H1 (cell line): ENCODE measurements around the gene DCDC2B. TPM values are rescaled to one million over a fixed set of nuclear protein-coding genes. Genes with fewer than 3 reads are reported as not detected.

Experiments used
- CTCF ChIA-PET: fragments of 300-600 bp; sonication (Branson Sonifier 250); formaldehyde crosslinking; loops from one replicate; lab custom pipeline; 2021; ENCODE audit not compliant: partially characterized antibody; lab: Charles Lee
- POLR2A ChIA-PET: fragments of 300-600 bp; sonication (Branson Sonifier 250); formaldehyde crosslinking; loops from one replicate; lab custom pipeline; 2021; ENCODE audit warnings: inconsistent platforms; ENCODE audit not compliant: partially characterized antibody; lab: Charles Lee
- DNase-seq, 2 experiments: peaks; one replicate each; pipeline versions ENCODE4 v3.0.0 to v3.0.0-alpha.2; 2010 to 2022; ENCODE audit warnings: low spot score in 2 of 2, low read depth in 1 of 2, mixed read lengths in 1 of 2
- FAIRE-seq: peaks from 2 replicates; lab custom pipeline; 2011; peaks lifted over from hg19 to GRCh38; lab: Jason Lieb, UNC
- H2AFZ ChIP-seq: 2 replicates; pipeline ENCODE4 v1.8.1; 2012; ENCODE audit warnings: low read length, inconsistent platforms
- H2AK5ac ChIP-seq: 2 replicates; pipeline ENCODE4 v1.6.1; 2013; ENCODE audit warnings: low read depth, low read length
- H2BK120ac ChIP-seq: replicated peaks from 2 replicates; pipeline ENCODE3; 2013; ENCODE audit warnings: low read depth, low read length, inconsistent platforms
- H2BK12ac ChIP-seq: 2 replicates; pipeline ENCODE4 v1.6.1; 2013; ENCODE audit warnings: low read depth, low read length
- H2BK15ac ChIP-seq: 2 replicates; pipeline ENCODE4 v1.6.1; 2013; ENCODE audit warnings: low read length
- H2BK20ac ChIP-seq: 2 replicates; pipeline ENCODE4 v1.6.1; 2013; ENCODE audit warnings: low read length
- H2BK5ac ChIP-seq: 2 replicates; pipeline ENCODE4 v1.6.1; 2013; ENCODE audit warnings: low read depth, low read length
- H3K14ac ChIP-seq: 2 replicates; pipeline ENCODE4 v1.6.1; 2013; ENCODE audit warnings: inconsistent platforms; ENCODE audit not compliant: insufficient read length
- H3K18ac ChIP-seq: 2 replicates; pipeline ENCODE4 v1.6.1; 2013; ENCODE audit warnings: low read length; ENCODE audit errors: extremely low read depth
- H3K23ac ChIP-seq: 2 replicates; pipeline ENCODE4 v1.6.1; 2013; ENCODE audit warnings: inconsistent platforms; ENCODE audit not compliant: insufficient read length
- H3K23me2 ChIP-seq: 2 replicates; pipeline ENCODE4 v1.6.1; 2013; ENCODE audit warnings: low read depth, low read length
- H3K27ac ChIP-seq: 2 replicates; pipeline ENCODE4 v1.6.1; 2011; ENCODE audit warnings: low read depth, low read length, inconsistent platforms
- H3K27me3 ChIP-seq, 4 experiments: replicated peaks in 1 of 4; 1 replicate in 1 of 4; 2 replicates in 3 of 4; pipeline versions ENCODE4 v1.6.1 to v1.8.1; 2011 to 2013; ENCODE audit warnings: low read length in 3 of 4, mild to moderate bottlenecking in 3 of 4, inconsistent platforms in 2 of 4, mixed read lengths in 2 of 4, moderate library complexity in 1 of 4; ENCODE audit not compliant: control insufficient read depth in 3 of 4, insufficient read depth in 3 of 4; ENCODE audit errors: extremely low read depth in 1 of 4
- H3K36me3 ChIP-seq, 4 experiments: 2 replicates each; pipeline versions ENCODE4 v1.6.1 to v1.8.1; 2011 to 2013; ENCODE audit warnings: mild to moderate bottlenecking in 4 of 4, low read length in 3 of 4, moderate library complexity in 2 of 4, control low read depth in 1 of 4, inconsistent platforms in 1 of 4; ENCODE audit not compliant: insufficient read depth in 4 of 4, control insufficient read depth in 2 of 4
- H3K4ac ChIP-seq: replicated peaks from 2 replicates; pipeline ENCODE3; 2013; ENCODE audit warnings: low read length, low read depth, mixed read lengths, inconsistent platforms; ENCODE audit not compliant: insufficient read length
- H3K4me1 ChIP-seq, 4 experiments: replicated peaks in 1 of 4; 1 replicate in 1 of 4; 2 replicates in 3 of 4; pipeline versions ENCODE4 v1.6.1 to v1.8.1; 2011 to 2013; ENCODE audit warnings: low read length in 3 of 4, inconsistent platforms in 2 of 4, mixed read lengths in 1 of 4; ENCODE audit not compliant: insufficient read depth in 4 of 4, control insufficient read depth in 3 of 4
- H3K4me2 ChIP-seq, 2 experiments: 2 replicates each; pipeline versions ENCODE4 v1.6.1 to v1.8.1; 2011 to 2013; ENCODE audit warnings: low read depth in 2 of 2, low read length in 2 of 2, control low read depth in 1 of 2, inconsistent platforms in 1 of 2, mild to moderate bottlenecking in 1 of 2; ENCODE audit not compliant: insufficient read depth in 1 of 2
- H3K4me3 ChIP-seq, 4 experiments: fragments of 200-600, 300-600 bp in 1 of 4; sonication (generic), shearing (Covaris generic), sonication (Bioruptor Twin) in 1 of 4; 2 replicates each; pipeline versions ENCODE4 v1.5.1 to v1.8.1; 2011 to 2016; ENCODE audit warnings: low read length in 4 of 4, low read depth in 3 of 4, control low read depth in 2 of 4, inconsistent platforms in 2 of 4, mild to moderate bottlenecking in 2 of 4, mixed read lengths in 1 of 4, moderate library complexity in 1 of 4; ENCODE audit not compliant: insufficient read depth in 2 of 4; ENCODE audit errors: extremely low read depth in 1 of 4
- H3K56ac ChIP-seq: replicated peaks from 2 replicates; pipeline ENCODE3; 2013; ENCODE audit warnings: low read depth, mild to moderate bottlenecking, mixed read lengths, low read length, inconsistent platforms; ENCODE audit not compliant: insufficient read length
- H3K79me1 ChIP-seq: 2 replicates; pipeline ENCODE4 v1.6.1; 2013; ENCODE audit warnings: low read depth, low read length, control low read depth
- H3K79me2 ChIP-seq, 2 experiments: 2 replicates each; pipeline versions ENCODE4 v1.6.1 to v1.8.1; 2012 to 2013; ENCODE audit warnings: low read length in 2 of 2, mild to moderate bottlenecking in 2 of 2, inconsistent platforms in 1 of 2; ENCODE audit not compliant: insufficient read depth in 2 of 2, control insufficient read depth in 1 of 2
- H3K9ac ChIP-seq, 4 experiments: replicated peaks in 1 of 4; 1 replicate in 1 of 4; 2 replicates in 3 of 4; pipeline versions ENCODE4 v1.6.1 to v1.8.1; 2011 to 2013; ENCODE audit warnings: low read depth in 3 of 4, low read length in 3 of 4, control low read depth in 2 of 4, mild to moderate bottlenecking in 2 of 4, moderate library complexity in 2 of 4, inconsistent platforms in 1 of 4; ENCODE audit errors: extremely low read depth in 1 of 4
- H3K9me3 ChIP-seq, 2 experiments: 2 replicates each; pipeline versions ENCODE4 v1.6.1 to v1.8.1; 2012 to 2013; ENCODE audit warnings: mild to moderate bottlenecking in 2 of 2, moderate library complexity in 2 of 2, control low read depth in 1 of 2, inconsistent platforms in 1 of 2, low read depth in 1 of 2, low read length in 1 of 2, mixed read lengths in 1 of 2; ENCODE audit not compliant: insufficient read depth in 2 of 2
- H4K20me1 ChIP-seq, 2 experiments: replicated peaks in 1 of 2; 2 replicates each; pipeline versions ENCODE3 to v1.8.1; 2011 to 2013; ENCODE audit warnings: inconsistent platforms in 2 of 2, low read length in 2 of 2, mild to moderate bottlenecking in 1 of 2; ENCODE audit not compliant: insufficient read depth in 2 of 2, control insufficient read depth in 1 of 2
- H4K5ac ChIP-seq: 2 replicates; pipeline ENCODE4 v1.6.1; 2013; ENCODE audit warnings: low read length, low read depth, mixed read lengths, inconsistent platforms; ENCODE audit not compliant: insufficient read length
- H4K8ac ChIP-seq: 2 replicates; pipeline ENCODE4 v1.8.0; 2013; ENCODE audit warnings: mild to moderate bottlenecking, moderate library complexity, low read length, inconsistent platforms; ENCODE audit not compliant: insufficient read depth; ENCODE audit errors: extremely low read depth
- H4K91ac ChIP-seq: replicated peaks from 2 replicates; pipeline ENCODE3; 2013; ENCODE audit warnings: low read length, mixed read lengths, inconsistent platforms; ENCODE audit not compliant: insufficient read length
- CHD1 ChIP-seq: IDR thresholded peaks from 2 replicates; pipeline ENCODE4 v1.6.1; 2012; ENCODE audit warnings: low read depth, low read length, improper control_type of control experiment
- CREB1 ChIP-seq: IDR thresholded peaks from 2 replicates; pipeline ENCODE4 v1.6.1; 2012; ENCODE audit warnings: inconsistent platforms
- EGR1 ChIP-seq: IDR thresholded peaks from 2 replicates; pipeline ENCODE4 v1.6.1; 2011; ENCODE audit warnings: low read depth, low read length, borderline replicate concordance
- EP300 ChIP-seq, 2 experiments: IDR thresholded peaks; 1 replicate in 1 of 2; 2 replicates in 1 of 2; pipeline ENCODE4 v1.6.1; 2011 to 2012; ENCODE audit warnings: low read depth in 2 of 2, low read length in 2 of 2, mild to moderate bottlenecking in 2 of 2, borderline replicate concordance in 1 of 2, inconsistent platforms in 1 of 2, moderate library complexity in 1 of 2
- FOSL1 ChIP-seq: IDR thresholded peaks from 2 replicates; pipeline ENCODE4 v1.6.1; 2011; ENCODE audit warnings: mild to moderate bottlenecking, low read depth, low read length, moderate library complexity; ENCODE audit not compliant: insufficient read depth
- HDAC2 ChIP-seq, 2 experiments: fragments of 300-600 bp in 1 of 2; sonication (generic) in 1 of 2; IDR thresholded peaks; 2 replicates each; pipeline ENCODE4 v1.6.1; 2011 to 2012; ENCODE audit warnings: low read depth in 2 of 2, low read length in 2 of 2, mild to moderate bottlenecking in 2 of 2, moderate library complexity in 2 of 2, borderline replicate concordance in 1 of 2, inconsistent platforms in 1 of 2
- KDM1A ChIP-seq: fragments of 200-600, 300-600 bp; sonication (generic); IDR thresholded peaks from 2 replicates; pipeline ENCODE4 v1.7.1; 2016; ENCODE audit warnings: mild to moderate bottlenecking, low read length, borderline replicate concordance
- KDM4A ChIP-seq: IDR thresholded peaks from one replicate; pipeline ENCODE4 v1.7.1; 2012; ENCODE audit warnings: low read depth, mild to moderate bottlenecking, moderate library complexity, low read length, inconsistent platforms; ENCODE audit not compliant: severe bottlenecking
- SIN3A ChIP-seq, 2 experiments: IDR thresholded peaks in 1 of 2; conservative IDR thresholded peaks in 1 of 2; 2 replicates each; pipeline ENCODE4 v1.6.1; 2011 to 2012; ENCODE audit warnings: low read length in 2 of 2, improper control_type of control experiment in 1 of 2, low read depth in 1 of 2, mild to moderate bottlenecking in 1 of 2
- SP4 ChIP-seq: IDR thresholded peaks from 2 replicates; pipeline ENCODE4 v1.6.1; 2012; ENCODE audit warnings: low read length, inconsistent platforms
- WGBS, 2 experiments: shearing (Covaris generic) in 1 of 2; methylation state at CpG; one replicate each; pipeline versions ENCODE4 v1.1.6 to v1.1.7; 2013 to 2015; ENCODE audit warnings: low lambda C conversion rate in 2 of 2, mixed read lengths in 2 of 2, inconsistent platforms in 1 of 2, low coverage in 1 of 2, missing lambda C conversion rate in 1 of 2; ENCODE audit not compliant: insufficient replicate concordance in 2 of 2, insufficient coverage in 1 of 2, insufficient read length in 1 of 2; ENCODE audit errors: extremely low coverage in 1 of 2, missing lambda C conversion rate in 1 of 2; 5-methylcytosine and 5-hydroxymethylcytosine counted together
- polyA plus RNA-seq, 7 experiments: library from polyadenylated mRNA; depleted of rRNA in 3 of 7; stranded (reverse) in 5 of 7; unstranded in 2 of 7; fragments of >200 nt in 5 of 7; fragments of 200-250 nt in 2 of 7; gene quantifications; 1 replicate in 5 of 7; 2 replicates in 1 of 7; 4 replicates in 1 of 7; pipeline versions ENCODE4 v1.2.1 to v1.2.3, GENCODE V29; 2011 to 2013; ENCODE audit warnings: missing spikeins in 2 of 7, mixed read lengths in 2 of 7
- total RNA-seq: library from RNA; stranded (reverse); fragmentation: NEBNext Ultra II Directional; extraction: Animal tissue kit (Norgen Biotek cat#: 25700); gene quantifications from 2 replicates; pipeline ENCODE4 v1.2.1, GENCODE V29; 2021

The DCDC2B gene
- total and polyA plus RNA-seq, 2 of the 8 experiments (the other 6 are each of a cell fraction or from before 2014, with no cell fraction given), result not detected

DNA sequence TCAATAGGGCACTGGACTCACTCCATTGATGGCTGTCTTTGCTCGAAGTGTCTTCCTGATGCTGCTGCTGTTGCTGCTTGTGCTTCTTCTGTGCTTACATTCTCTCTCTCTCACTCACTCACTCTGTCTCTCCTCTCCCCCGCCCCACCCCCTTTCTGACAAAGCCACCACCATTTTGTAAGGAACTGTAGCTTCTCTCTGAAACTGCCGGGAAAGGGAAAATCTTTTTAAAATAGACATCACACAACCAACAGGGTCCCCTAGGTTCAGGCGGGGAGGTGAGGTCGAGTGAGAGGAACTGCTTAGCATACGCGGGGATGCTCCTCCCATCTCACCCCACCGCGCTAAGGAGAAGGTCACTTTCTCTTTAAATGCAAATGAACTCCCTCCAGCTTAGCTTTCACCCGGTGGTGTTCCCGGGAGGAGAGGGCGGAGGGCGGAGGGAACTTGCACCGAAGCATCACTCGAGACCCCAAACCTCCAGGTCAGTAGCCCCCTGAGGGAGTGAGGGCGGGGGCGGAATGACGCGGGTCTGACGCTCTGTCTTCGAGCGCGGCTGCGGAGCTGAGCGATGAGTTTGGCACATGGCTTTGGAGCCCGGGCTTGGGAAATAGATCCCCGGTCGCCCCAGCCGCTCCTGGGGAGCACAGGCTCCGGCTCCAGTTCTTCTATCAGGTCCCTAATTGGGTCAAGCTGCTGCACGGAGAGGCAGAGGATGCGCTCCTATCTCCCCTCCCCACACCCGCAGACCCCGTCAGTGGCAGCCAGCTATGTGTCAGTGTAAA, 8.5 kb upstream of the DCDC2B start, which contains the start of gene CCDC28B:
CCDC28B (plus strand) TSS at position 370 of the 785 bp plus-strand sequence. CDS start 1,341 bp downstream, outside the sequence.
- 0 out of 2 replicates have a peak, but pooled peaks cover 3% of the 10 kb centered on the region for H3K79me1 ChIP-seq
- no peak within 1 kb of the TSS for H4K91ac ChIP-seq
- H3K27ac ChIP-seq, result peak within 1 kb of the TSS; percentile 5; the same call in 1 of the 2 replicates
- POLR2A ChIA-PET, result interaction anchor here (0.7 to 21.3 kb wide), 22 partner anchors 8 to 187 kb away, joined by 3 to 332 read pairs (median 6); partner anchors contain the start of genes DCDC2B, EIF3I, HDAC1 and IQCC
- no peak within 1 kb of the TSS for H3K56ac ChIP-seq
- peaks cover 13 to 31% (median 20%) of the 10 kb centered on the region in 4 experiments for H3K4me1 ChIP-seq
- H3K14ac ChIP-seq, result no peak within 1 kb of the TSS
- 0 out of 2 replicates have a peak within 1 kb of the TSS, but pooled peaks have one; percentile 22 for H4K8ac ChIP-seq
- H3K23ac ChIP-seq, result no peak within 1 kb of the TSS
- peak within 1 kb of the TSS; percentile 53 for H2BK5ac ChIP-seq
- WGBS, 2 experiments, result 1% methylated on average over 31 of the region's 34 CpGs; no CpG with 5 or more reads in 1 of the 2 experiments
- peak within 1 kb of the TSS; percentile 47 to 67 (median 62) for H3K4me3 ChIP-seq
- H2BK20ac ChIP-seq, result no peak within 1 kb of the TSS
- peak within 1 kb of the TSS; percentile 76 to 92 for H3K4me2 ChIP-seq
- no peak within 1 kb of the TSS for H2BK120ac ChIP-seq
- peaks cover 13% of the 10 kb centered on the region; the same call in 1 of the 2 replicates for H3K23me2 ChIP-seq
- no peak within 1 kb of the TSS for H3K4ac ChIP-seq
- no peak within 1 kb of the TSS for H2AK5ac ChIP-seq
- peaks cover 3 to 5% of the 10 kb centered on the region in 2 experiments for H4K20me1 ChIP-seq
- H2AFZ ChIP-seq, result peak within 1 kb of the TSS; percentile 8; the same call in 1 of the 2 replicates
- CTCF ChIA-PET, result interaction anchor here (0.7 to 4.2 kb wide), 8 partner anchors 9 to 155 kb away, joined by 3 to 25 read pairs (median 5); no protein-coding TSS in a partner anchor
- no peaks in the 10 kb centered on the region for H3K79me2 ChIP-seq
- FAIRE-seq (peak; percentile 58), DNase-seq (peak in 1 of 2 experiments; percentile 82)
- H3K9me3 ChIP-seq, result no peaks in the 10 kb centered on the region
- H3K36me3 ChIP-seq, result peaks cover 9 to 23% (median 15%) of the 10 kb centered on the region in 4 experiments; a peak in 6 of 8 replicates
- H4K5ac ChIP-seq, result peak within 1 kb of the TSS; percentile 54
- H3K27me3 ChIP-seq, result peaks cover 0 to 4% (median 2%) of the 10 kb centered on the region in 4 experiments; a peak in 3 of 7 replicates
- H3K9ac ChIP-seq, result peak within 1 kb of the TSS in 2 of 4 experiments; percentile 6 to 14; a peak in 2 of 7 replicates
- H2BK12ac ChIP-seq, result peak within 1 kb of the TSS; percentile 80; the same call in 1 of the 2 replicates
- no peak within 1 kb of the TSS for H2BK15ac ChIP-seq
- H3K18ac ChIP-seq, result peak within 1 kb of the TSS; percentile 79; the same call in 1 of the 2 replicates
- TF ChIP-seq HDAC2 (IDR thresholded peaks at IDR 0.05; ENCODE audit: borderline replicate concordance in 1 of 2, low read depth in 2 of 2, low read length in 2 of 2) (peak in 1 of 2 experiments; percentile 80; a peak in 1 of 4 replicates), SP4 (no peak), KDM4A (peak; percentile 79), EGR1 (no peak), CREB1 (peak; percentile 86), EP300 (IDR thresholded peaks at IDR 0.05; ENCODE audit: borderline replicate concordance in 1 of 2, low read depth in 2 of 2, low read length in 2 of 2) (no peak), KDM1A (peak; percentile 48; the same call in 1 of the 2 replicates), FOSL1 (no peak), SIN3A (conservative IDR thresholded peaks at IDR 0.05 in 1 of 2, IDR thresholded peaks at IDR 0.05 in 1 of 2; ENCODE audit: low read depth in 1 of 2, low read length in 2 of 2) (peak in 1 of 2 experiments; percentile 38; a peak in 2 of 4 replicates), CHD1 (no peak)
